ENCODE data around the gene PREX1.

DNA sequence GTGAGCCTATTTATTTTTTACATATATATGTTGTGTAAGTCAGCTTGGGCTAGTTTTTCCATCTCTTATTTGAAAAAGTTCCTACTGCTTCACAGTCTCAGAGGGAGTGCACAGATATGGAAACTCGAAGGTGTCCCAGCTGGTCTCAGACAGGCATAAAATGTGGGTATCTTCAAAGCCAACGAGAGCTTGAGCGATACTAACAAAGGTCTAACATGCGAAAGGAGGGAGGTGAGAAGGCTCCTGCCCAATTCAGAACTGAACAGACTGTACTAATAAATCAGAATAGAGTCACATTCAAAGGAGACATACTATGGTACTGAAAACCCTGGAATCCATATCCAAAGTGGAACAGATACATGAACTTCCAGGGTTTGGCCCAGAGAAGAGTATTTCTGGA lies 113.0 kb downstream of the PREX1 start:
- TF ChIP-seq, protein P1, sequence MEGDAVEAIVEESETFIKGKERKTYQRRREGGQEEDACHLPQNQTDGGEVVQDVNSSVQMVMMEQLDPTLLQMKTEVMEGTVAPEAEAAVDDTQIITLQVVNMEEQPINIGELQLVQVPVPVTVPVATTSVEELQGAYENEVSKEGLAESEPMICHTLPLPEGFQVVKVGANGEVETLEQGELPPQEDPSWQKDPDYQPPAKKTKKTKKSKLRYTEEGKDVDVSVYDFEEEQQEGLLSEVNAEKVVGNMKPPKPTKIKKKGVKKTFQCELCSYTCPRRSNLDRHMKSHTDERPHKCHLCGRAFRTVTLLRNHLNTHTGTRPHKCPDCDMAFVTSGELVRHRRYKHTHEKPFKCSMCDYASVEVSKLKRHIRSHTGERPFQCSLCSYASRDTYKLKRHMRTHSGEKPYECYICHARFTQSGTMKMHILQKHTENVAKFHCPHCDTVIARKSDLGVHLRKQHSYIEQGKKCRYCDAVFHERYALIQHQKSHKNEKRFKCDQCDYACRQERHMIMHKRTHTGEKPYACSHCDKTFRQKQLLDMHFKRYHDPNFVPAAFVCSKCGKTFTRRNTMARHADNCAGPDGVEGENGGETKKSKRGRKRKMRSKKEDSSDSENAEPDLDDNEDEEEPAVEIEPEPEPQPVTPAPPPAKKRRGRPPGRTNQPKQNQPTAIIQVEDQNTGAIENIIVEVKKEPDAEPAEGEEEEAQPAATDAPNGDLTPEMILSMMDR (IDR thresholded peaks at IDR 0.05): no peak
- TF ChIP-seq POLR2AphosphoS5 (IDR thresholded peaks at IDR 0.05) (no peak), EP300 (IDR thresholded peaks at IDR 0.05) (no peak)
